ENCODE results near the gene KMT5C. TPM values are rescaled to one million over a fixed set of nuclear protein-coding genes. Genes with fewer than 3 reads are reported as not detected.

Gene KMT5C
- total RNA-seq, 2 donors from 2014 or later, result 10.2 to 25.2 TPM

GRCh38 chr19:55310498-55310897 lies 29.2 kb upstream of the KMT5C start:
- Histone ChIP-seq H3K9me3 (no peaks in the 10 kb centered on the region), H3K4me1 (ENCODE audit: control insufficient read depth in 1 of 2, low read depth in 2 of 2) (no peaks in the 10 kb centered on the region), H3K36me3 (peaks cover 7% of the 10 kb centered on the region), H3K4me3 (no peak overlapping the region), H3K27ac (no peak overlapping the region), H3K27me3 (replicated peaks; ENCODE audit: insufficient read depth) (no peaks in the 10 kb centered on the region)
- no peak for ATAC-seq (ENCODE audit: insufficient number of reproducible peaks, low FRiP score, low read depth)
- DNase-seq (ENCODE audit: low spot score), result no peak
- TF ChIP-seq CTCF (IDR thresholded peaks at IDR 0.05), result no peak

- no peak for ATAC-seq (ENCODE audit: insufficient number of reproducible peaks, low FRiP score, low read depth)
- no peaks in the 10 kb centered on the region for H3K27me3 ChIP-seq (replicated peaks; ENCODE audit: insufficient read depth)
- H3K9me3 ChIP-seq, result no peaks in the 10 kb centered on the region
- no peak overlapping the region for H3K27ac ChIP-seq
- H3K4me3 ChIP-seq, result no peak overlapping the region
- TF ChIP-seq CTCF (IDR thresholded peaks at IDR 0.05), result no peak
- no peak for DNase-seq (ENCODE audit: low spot score)
- H3K36me3 ChIP-seq, result peaks cover 7% of the 10 kb centered on the region
- no peaks in the 10 kb centered on the region for H3K4me1 ChIP-seq (ENCODE audit: control insufficient read depth in 1 of 2, low read depth in 2 of 2)
Measured at GRCh38 chr19:55311397-55311796, 28.3 kb upstream of the KMT5C start.

GRCh38 chr19:55311797-55312196 lies 27.9 kb upstream of the KMT5C start:
- no peak for ATAC-seq (ENCODE audit: insufficient number of reproducible peaks, low FRiP score, low read depth)
- no peak for TF ChIP-seq CTCF (IDR thresholded peaks at IDR 0.05)
- no peaks in the 10 kb centered on the region for H3K4me1 ChIP-seq (ENCODE audit: control insufficient read depth in 1 of 2, low read depth in 2 of 2)
- DNase-seq (ENCODE audit: low spot score), result no peak
- no peak overlapping the region for H3K4me3 ChIP-seq
- H3K36me3 ChIP-seq, result peaks cover 5% of the 10 kb centered on the region
- no peaks in the 10 kb centered on the region for H3K27me3 ChIP-seq (replicated peaks; ENCODE audit: insufficient read depth)
- H3K27ac ChIP-seq, result no peak overlapping the region
- no peaks in the 10 kb centered on the region for H3K9me3 ChIP-seq

- H3K27me3 ChIP-seq (replicated peaks; ENCODE audit: insufficient read depth), result no peaks in the 10 kb centered on the region
- ATAC-seq (ENCODE audit: insufficient number of reproducible peaks, low FRiP score, low read depth), result no peak
- no peaks in the 10 kb centered on the region for H3K4me1 ChIP-seq (ENCODE audit: control insufficient read depth in 1 of 2, low read depth in 2 of 2)
- H3K9me3 ChIP-seq, result no peaks in the 10 kb centered on the region
- no peak overlapping the region for H3K27ac ChIP-seq
- TF ChIP-seq CTCF (IDR thresholded peaks at IDR 0.05), result no peak
- H3K36me3 ChIP-seq, result no peaks in the 10 kb centered on the region
- no peak overlapping the region for H3K4me3 ChIP-seq
- DNase-seq (ENCODE audit: low spot score), result no peak
Measured at GRCh38 chr19:55312621-55313512, 26.8 kb upstream of the KMT5C start.

- no peak overlapping the region for H3K4me3 ChIP-seq
- DNase-seq (ENCODE audit: low spot score) (no peak), ATAC-seq (ENCODE audit: insufficient number of reproducible peaks, low FRiP score, low read depth) (no peak)
- H3K4me1 ChIP-seq (ENCODE audit: control insufficient read depth in 1 of 2, low read depth in 2 of 2), result no peaks in the 10 kb centered on the region
- no peaks in the 10 kb centered on the region for H3K9me3 ChIP-seq
- TF ChIP-seq CTCF (IDR thresholded peaks at IDR 0.05), result no peak
- no peaks in the 10 kb centered on the region for H3K27me3 ChIP-seq (replicated peaks; ENCODE audit: insufficient read depth)
- no peaks in the 10 kb centered on the region for H3K36me3 ChIP-seq
- no peak overlapping the region for H3K27ac ChIP-seq
Measured at GRCh38 chr19:55314396-55314795, 25.3 kb upstream of the KMT5C start.

Measured in thoracic aorta (tissue), 2 donors.